Measurements from ENCODE around the gene ZNF157.

ZNF157 gene

DNA sequence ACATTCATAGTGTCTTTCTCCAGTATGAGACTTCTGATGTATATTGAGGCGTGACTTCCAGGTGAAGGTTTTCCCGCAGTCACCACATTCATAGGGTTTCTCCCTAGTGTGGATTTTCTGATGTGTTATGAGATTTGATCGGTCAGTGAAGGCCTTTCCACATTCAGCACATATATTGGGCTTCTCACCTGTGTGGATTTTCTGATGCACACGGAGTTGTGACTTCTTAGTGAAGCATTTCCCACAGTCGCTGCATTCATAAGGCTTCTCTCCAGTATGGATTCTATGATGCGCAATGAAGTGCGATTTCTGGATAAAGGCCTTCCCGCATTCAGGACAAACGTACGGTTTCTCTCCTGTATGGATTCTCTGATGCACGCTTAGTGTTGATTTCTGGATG is 77.2 kb downstream of the ZNF157 start:
- DNase-seq: no peak

DNA sequence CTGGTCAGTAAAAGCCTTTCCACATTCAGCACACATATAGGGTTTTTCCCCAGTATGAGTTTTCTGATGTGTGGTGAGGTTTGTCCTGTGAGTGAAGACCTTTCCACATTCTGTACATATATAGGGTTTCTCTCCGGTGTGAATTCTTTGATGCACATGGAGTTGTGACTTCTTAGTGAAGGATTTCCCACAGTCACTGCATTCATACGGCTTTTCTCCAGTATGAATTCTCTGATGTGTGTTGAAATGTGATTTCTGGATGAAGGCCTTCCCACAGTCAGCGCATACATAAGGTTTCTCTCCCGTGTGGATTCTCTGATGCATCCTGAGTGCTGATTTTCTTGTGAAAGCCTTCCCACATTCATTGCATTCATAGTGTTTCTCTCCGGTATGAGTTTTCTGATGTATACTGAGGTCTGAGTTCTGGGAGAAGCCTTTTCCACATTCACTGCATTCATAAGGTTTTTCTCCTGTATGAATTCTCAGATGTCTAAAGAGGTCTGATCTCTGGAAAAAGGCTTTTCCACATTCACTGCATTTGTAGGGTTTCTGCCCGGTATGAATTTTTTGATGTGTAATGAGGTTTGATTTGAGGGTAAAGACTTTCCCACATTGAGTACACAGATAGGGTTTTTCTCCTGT is 77.9 kb downstream of the ZNF157 start:
- DNase-seq: no peak

DNA sequence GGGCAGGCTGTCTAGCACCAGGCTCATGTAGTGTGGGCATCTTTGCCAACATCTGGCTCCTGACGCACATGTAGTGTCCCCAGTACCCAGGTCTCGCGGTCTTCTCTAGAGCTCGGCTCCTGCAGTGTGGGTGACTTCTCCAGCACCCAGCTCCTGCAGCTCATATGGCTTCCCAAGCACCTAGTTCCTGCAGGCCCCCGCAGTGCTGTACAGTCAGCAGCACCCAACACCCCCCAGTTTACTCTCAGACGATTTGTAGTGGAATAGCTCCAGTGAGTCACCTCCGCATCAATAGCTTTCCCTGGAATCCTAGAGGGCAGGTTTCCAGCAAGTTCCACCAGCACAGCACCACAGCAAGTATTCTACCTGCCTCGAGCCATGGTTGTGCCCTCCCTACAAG is 81.7 kb downstream of the ZNF157 start:
- DNase-seq: no peak

DNA sequence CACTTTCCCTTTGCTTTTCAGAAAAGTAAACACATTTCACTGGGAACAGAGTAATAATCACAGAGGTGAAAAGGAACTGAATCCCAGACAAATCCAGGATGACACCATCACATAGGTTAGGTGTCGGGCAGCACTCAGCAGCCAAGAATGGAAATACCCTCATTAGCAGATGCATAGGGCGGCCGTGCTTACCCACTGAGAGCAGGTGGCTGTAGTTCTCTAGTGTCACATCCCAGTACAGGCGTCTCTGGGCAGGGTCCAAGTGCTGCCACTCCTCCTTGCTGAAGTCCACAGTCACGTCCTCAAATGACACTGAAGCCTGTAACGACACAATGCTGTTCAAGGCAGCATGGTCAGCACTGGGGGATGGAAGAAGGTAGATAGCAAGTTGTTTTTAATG is 85.7 kb downstream of the ZNF157 start:
- DNase-seq: no peak

GRCh38 chrX:47458528-47458927 is 88.2 kb downstream of the ZNF157 start:
- DNase-seq: no peak

DNA sequence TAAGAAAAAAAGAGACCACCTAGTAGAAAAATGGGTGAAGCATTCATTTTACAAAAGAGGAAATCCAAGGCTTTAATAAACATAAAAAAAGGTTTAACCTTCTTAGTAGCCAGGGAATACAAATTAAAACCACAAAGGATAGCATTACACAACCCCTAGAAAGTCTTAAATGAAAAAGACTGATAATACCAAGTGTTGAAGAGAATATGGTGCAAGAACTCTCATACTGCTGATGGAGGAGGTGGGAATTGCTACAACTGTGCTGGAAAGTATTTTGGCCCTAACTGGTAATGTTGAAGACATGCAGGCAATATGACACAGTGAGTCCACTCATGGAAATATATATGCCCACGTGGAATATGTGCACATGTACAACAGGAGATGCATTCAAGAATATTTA is 90.2 kb downstream of the ZNF157 start:
- DNase-seq: no peak
